Measurements from ENCODE around the gene FBXO46. TPM values are rescaled to one million over a fixed set of nuclear protein-coding genes. Genes with fewer than 3 reads are reported as not detected.

Gene FBXO46
- total and polyA plus RNA-seq, 2 donors (not counting 1 experiment from before 2014, with no cell fraction given): 19.9 to 44.5 TPM

- Mint-ChIP-seq H3K9me3 (ENCODE audit: insufficient read depth) (no peaks in the 10 kb centered on the region), H3K27ac (peak overlapping the region; percentile 97), H3K4me1 (peaks cover 39% of the 10 kb centered on the region), H3K4me3 (peak overlapping the region; percentile 91), H3K27me3 (no peaks in the 10 kb centered on the region)
- peak; percentile 95 for ATAC-seq (ENCODE audit: low read depth)
- ChIA-PET POLR2A (interaction anchor here (0.6 to 2.4 kb wide), 12 partner anchors 9 to 259 kb away, joined by 3 to 41 read pairs (median 4); partner anchors contain the start of genes DMWD, FBXO46, QPCTL and SIX5), CTCF (interaction anchor here (0.6 to 5.0 kb wide), 10 partner anchors 9 to 76 kb away, joined by 3 to 57 read pairs (median 3); partner anchors contain the start of genes FBXO46, QPCTL, SIX5 and SNRPD2)
- Histone ChIP-seq H3K27ac (ENCODE audit: low read length in 2 of 2) (peak overlapping the region; percentile 76 to 94), H3K9ac (ENCODE audit: low read length) (peak overlapping the region; percentile 77), H3K27me3 (replicated peaks in 1 of 4; ENCODE audit: control extremely low read depth in 1 of 4, control insufficient read depth in 3 of 4, insufficient read depth in 4 of 4, low read length in 3 of 4) (no peaks in the 10 kb centered on the region), H3K4me3 (ENCODE audit: control extremely low read depth in 1 of 5, extremely low read depth in 1 of 5, insufficient read depth in 1 of 5, low read depth in 2 of 5, low read length in 4 of 5) (peak overlapping the region; percentile 76 to 93 (median 82)), H3K36me3 (replicated peaks in 1 of 2; ENCODE audit: control extremely low read depth in 1 of 2, control insufficient read depth in 1 of 2, extremely low read depth in 1 of 2, insufficient read depth in 2 of 2, low read length in 1 of 2) (peaks cover 0 to 14% of the 10 kb centered on the region in 2 experiments), H3K4me2 (replicated peaks; ENCODE audit: low read depth, low read length, poor library complexity, severe bottlenecking) (peak overlapping the region; percentile 82), H2AFZ (ENCODE audit: insufficient read depth, low read depth, low read length, poor library complexity, severe bottlenecking) (peak overlapping the region; percentile 75), H3K79me2 (ENCODE audit: control insufficient read depth, insufficient read depth, low read length) (peaks cover 88% of the 10 kb centered on the region), H4K20me1 (ENCODE audit: control insufficient read depth, insufficient read depth, low read length, poor library complexity, severe bottlenecking) (peaks cover 26% of the 10 kb centered on the region), H3K9me3 (ENCODE audit: control extremely low read depth in 1 of 3, control insufficient read depth in 2 of 3, insufficient read depth in 1 of 3, low read length in 2 of 3) (peaks cover 0 to 3% (median 0%) of the 10 kb centered on the region in 3 donors), H3K4me1 (ENCODE audit: control insufficient read depth in 2 of 2, insufficient read depth in 2 of 2, low read length in 2 of 2) (peaks cover 18 to 25% of the 10 kb centered on the region in 2 donors)
- intact Hi-C loops (cut with micrococcal nuclease): loop anchor here (1.0 to 5.0 kb wide), 7 partner anchors 13 to 311 kb away; partner anchors contain the start of genes DMWD, FBXO46, OPA3 and POLR1G
- peak; percentile 97 for DNase-seq
- no peak for TF ChIP-seq EZH2 (IDR thresholded peaks at IDR 0.05; ENCODE audit: borderline replicate concordance, insufficient read depth, low read depth, low read length, poor library complexity, severe bottlenecking)
- TF ChIP-seq CTCF (IDR thresholded peaks at IDR 0.05): no peak
- under 1% methylated on average over 31 of the region's 51 CpGs for WGBS (ENCODE audit: insufficient coverage)
Measured at GRCh38 chr19:45717131-45717982, 13.3 kb downstream of the FBXO46 start.
